Measurements from ENCODE around the gene LSMEM2.

GRCh38 chr3:50237754-50238548, 40.9 kb upstream of the LSMEM2 start:
- peak; percentile 39 to 63 for TF ChIP-seq POLR2A (IDR thresholded peaks at IDR 0.05)
- TF ChIP-seq CTCF (IDR thresholded peaks at IDR 0.05 in 4 of 5, conservative IDR thresholded peaks at IDR 0.05 in 1 of 5): no peak

Data from gastrocnemius medialis (tissue), 4 donors.